HG03175 (cell line): ENCODE results near the gene MAPK1.
"Not testable (repeated sequence)": the region's sequence is repeated elsewhere in the genome, so short reads cannot be mapped to it uniquely, and the experiment has no call there.

Source experiments
- ATAC-seq: cut with Tn5 transposase; IDR thresholded peaks from one replicate; pipeline ENCODE4 v1.9.1; 2021; ENCODE audit warnings: mild to moderate bottlenecking, moderate library complexity; ENCODE audit not compliant: unreplicated experiment

The MAPK1 gene

DNA sequence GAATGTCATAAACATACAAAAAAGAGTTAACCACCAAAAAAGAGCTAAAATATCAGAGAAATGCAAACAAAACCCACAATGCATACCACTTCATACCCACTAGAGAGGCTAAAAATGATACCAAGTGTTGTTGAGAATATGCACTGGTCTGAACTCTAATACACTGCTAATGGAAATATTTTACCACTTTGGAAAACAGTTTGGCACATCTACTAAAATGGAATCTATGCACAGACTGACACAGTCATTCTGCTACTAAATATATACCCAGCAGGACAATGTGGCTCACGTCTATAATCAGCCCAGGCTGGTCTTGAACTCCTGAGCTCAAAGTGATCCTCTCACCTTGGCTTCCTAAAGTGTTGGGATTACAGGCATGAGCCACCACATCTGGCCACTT, 18.0 kb downstream of the MAPK1 start:
- ATAC-seq = no peak

- not testable (repeated sequence) for ATAC-seq
These were observed 19.4 kb downstream of the MAPK1 start for GRCh38 chr22:21848057-21848456.

DNA sequence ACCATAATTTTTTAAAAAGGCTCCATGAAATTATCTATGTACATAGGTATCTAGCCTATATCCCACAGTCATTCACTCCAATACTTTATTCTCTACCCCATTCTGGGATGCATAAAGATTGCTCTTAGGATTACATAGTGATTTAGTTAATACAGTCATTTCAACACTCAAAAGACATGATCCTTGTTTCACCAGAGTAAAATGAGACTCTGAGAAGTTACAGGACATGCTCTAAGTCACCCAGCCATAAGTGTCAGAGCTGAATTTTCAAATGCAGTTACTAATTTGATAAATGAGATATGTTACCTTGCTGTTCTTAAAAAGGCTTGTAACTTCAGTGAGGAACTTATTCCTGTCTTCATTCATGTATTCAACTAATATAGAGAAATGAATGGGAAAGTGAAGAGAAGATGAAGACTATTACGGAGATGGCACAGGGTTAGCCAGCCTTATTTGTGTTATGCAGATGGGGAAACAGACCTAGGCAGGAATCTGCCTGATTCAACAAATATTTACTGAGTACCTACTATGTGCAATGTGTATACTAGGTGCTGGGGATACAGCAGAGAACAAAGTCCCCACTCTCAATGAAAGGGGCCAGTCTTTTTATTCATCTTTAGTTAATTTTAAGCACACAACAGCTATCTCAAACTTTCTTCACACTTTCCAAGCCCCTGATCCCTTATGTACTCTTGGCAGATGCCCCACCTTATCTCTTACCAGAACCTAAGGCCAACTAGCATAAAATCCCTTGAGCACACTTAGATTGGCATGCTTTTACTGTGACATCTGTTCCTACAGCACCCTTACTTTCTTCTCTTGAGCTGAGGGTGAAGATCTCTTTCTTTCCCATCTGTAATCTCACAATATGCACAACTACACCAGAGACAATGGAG, 21.6 kb downstream of the MAPK1 start:
- no peak for ATAC-seq

- no peak for ATAC-seq
These were observed 24.5 kb downstream of the MAPK1 start for GRCh38 chr22:21842946-21843345.

- no peak for ATAC-seq
These were observed 26.0 kb downstream of the MAPK1 start for GRCh38 chr22:21841422-21841821.

GRCh38 chr22:21840236-21840823, 27.1 kb downstream of the MAPK1 start:
- ATAC-seq = no peak

DNA sequence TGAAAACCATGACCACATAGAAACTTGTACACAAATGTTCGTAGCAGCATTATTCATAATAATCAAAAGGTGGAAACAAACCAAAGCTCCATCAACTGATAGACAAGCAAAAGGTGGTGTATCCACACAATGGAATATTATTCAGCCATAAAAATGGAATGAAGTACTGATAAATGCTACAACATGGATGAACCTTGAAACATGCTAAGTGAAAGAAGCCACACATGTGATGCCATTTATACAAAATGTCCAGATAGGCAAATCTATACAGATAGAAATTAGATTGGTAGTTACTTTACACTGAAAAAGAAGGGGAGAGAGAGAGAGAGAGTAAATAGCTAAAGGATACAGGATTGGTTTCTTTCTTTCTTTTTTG, 27.7 kb downstream of the MAPK1 start:
- ATAC-seq = no peak

DNA sequence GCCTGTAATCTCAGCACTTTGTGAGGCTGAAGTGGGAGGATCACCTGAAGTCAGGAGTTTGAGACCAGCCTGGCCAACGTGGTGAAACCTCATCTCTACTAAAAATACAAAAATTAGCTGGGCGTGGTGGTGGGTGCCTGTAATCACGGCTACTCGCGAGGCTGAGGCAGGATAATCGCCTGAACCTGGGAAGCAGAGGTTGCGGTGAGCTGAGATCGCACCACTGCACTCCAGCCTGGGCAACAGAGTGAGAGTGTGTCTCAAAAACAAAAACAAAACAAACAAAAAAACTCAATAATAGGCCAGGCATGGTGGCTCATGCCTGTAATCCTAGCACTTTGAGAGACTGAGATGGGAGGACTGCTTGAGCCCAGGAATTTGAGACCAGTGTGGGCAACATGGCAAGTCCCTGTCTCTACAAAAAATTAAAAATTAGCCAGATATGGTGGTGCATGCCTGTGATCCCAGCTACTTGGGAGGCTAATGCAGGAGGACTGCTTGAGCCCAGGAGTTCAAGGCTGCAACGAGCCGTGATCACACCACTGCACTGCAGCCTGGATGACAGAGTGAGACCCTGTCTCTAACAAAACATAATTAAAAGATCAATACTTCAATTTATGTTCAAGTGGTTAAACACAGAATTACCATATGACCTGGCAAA, 28.2 kb downstream of the MAPK1 start:
- not testable (repeated sequence) for ATAC-seq

- no peak for ATAC-seq
These were observed 30.0 kb downstream of the MAPK1 start for GRCh38 chr22:21837248-21837979.

- not testable (repeated sequence) for ATAC-seq
These were observed 31.0 kb downstream of the MAPK1 start for GRCh38 chr22:21836486-21836885.

GRCh38 chr22:21835378-21835777, 32.1 kb downstream of the MAPK1 start:
- ATAC-seq = no peak

- ATAC-seq = no peak
These were observed 32.6 kb downstream of the MAPK1 start for GRCh38 chr22:21834869-21835268.

GRCh38 chr22:21832291-21833290, 34.9 kb downstream of the MAPK1 start:
- ATAC-seq = no peak

DNA sequence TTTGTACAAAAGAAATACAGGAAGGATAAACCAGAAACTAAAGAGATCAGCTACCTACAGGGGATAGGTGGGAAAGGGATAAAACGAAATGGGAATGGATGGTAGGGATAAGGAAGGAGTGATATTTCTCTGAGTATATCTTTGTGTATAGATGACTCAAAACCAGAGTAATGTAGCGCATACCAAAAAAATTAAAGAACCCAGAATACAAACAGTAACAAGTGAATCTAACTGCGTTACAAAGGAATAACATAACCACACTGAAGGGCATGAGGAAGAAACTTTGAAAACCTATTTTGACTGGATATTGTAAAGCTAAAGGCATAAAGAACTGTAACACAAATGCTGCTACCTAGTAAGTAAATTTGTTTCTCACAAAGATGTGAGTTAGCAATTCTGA, 37.9 kb downstream of the MAPK1 start:
- ATAC-seq = no peak

DNA sequence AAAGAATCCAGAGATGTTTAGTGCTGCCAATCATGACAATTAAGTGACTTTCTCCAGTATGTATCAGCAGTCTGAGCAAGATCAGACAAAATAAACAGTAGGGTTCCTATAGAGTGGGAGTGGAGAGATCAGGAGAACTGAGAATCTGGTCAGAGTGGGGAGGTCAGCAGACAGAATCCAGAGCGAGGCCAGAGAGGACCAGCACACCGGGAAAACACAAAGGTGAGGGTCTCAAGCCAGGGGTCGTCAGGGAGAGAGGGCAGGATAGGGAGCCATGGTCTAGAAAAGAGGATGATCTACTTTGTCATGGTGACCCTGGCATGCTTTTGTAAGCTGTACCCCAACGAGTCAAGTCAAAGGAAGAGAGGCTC, 39.2 kb downstream of the MAPK1 start:
- ATAC-seq = no peak

GRCh38 chr22:21827628-21828267, 39.7 kb downstream of the MAPK1 start:
- no peak for ATAC-seq

- ATAC-seq = no peak
These were observed 41.2 kb downstream of the MAPK1 start for GRCh38 chr22:21826204-21826603.

DNA sequence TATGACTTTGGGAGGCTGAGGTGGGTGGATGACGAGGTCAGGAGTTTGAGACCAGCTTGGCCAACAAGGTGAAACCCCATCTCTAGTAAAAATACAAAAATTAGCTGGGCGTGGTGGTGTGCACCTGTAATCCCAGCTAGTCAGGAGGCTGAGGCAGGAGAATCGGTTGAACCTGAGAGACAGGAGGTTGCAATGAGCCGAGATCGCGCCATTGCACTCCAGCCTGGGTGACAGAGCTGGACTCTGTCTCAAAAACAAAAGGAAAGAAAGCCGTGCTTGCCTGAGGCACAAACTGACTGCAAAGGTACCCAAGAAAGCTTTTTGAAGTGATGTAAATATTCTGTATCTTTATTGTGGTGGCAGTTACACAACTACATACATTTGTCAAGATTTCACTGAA, 42.5 kb downstream of the MAPK1 start:
- not testable (repeated sequence) for ATAC-seq

DNA sequence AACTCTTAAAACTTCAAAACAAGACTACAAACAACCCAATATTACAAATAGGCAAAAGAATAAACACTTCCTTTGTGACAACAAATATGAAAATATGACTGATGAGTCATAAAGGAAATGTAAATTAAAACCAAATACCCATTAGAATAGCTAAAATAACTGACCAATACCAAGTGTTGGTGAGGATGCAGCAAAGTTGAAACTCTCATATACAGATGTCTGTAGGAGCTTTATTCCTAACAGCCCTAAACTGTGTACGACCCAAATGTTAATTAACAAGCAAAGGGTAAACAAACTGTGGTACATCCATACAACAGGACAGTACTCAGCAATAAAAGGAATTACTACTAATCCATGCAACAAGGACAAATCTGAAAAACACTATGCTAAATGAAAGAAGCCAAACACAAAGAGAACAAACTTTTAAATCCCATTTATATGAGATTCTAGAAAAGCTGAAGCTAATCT, 43.0 kb downstream of the MAPK1 start:
- ATAC-seq = no peak
